ENCODE results near the gene PHKA2.

PHKA2 gene

GRCh38 chrX:18897611-18898010 lies 86.3 kb downstream of the PHKA2 start:
- TF ChIP-seq CTCF (IDR thresholded peaks at IDR 0.05): no peak

DNA sequence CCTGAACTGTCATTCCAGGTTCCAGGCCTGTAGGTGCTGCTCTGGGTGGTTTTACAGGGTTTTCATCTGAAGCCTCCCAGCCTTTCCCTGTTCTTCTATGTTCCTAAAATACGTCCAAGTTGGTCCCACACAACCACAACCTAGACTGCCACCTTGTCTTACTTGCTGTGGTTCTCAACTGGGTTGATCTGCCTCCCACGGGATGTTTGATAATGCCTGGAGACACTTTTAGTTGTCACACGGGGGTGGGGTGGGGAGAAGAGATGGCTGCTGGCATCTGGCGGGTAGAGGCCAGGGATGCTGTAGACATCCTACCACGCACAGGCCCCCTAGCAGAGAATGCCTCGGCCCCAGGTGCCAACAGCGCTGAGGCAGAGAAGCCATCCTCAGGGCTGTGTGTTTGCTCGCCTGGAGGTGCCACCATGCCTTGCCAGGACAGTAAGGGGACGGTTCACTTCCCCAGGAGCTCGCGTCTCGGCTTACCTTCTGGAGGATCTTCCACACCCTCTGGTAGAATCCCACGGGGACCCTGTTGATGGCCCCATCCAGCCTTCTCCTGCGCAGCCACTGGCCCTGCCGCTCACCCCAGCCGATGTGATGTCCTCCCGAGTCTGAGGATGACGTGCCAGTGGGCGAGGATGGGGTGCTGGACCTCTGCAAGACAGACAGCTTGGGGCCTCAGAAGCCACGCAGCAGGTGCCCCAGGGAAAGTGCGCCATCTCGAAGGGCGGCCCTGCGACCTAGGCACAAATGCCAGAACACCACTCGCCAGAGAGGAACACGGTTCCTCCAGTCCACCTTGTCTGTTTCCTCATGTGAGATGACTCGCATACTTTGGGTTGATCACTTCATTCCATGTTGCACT lies 87.0 kb downstream of the PHKA2 start:
- no peak for TF ChIP-seq CTCF (IDR thresholded peaks at IDR 0.05)

DNA sequence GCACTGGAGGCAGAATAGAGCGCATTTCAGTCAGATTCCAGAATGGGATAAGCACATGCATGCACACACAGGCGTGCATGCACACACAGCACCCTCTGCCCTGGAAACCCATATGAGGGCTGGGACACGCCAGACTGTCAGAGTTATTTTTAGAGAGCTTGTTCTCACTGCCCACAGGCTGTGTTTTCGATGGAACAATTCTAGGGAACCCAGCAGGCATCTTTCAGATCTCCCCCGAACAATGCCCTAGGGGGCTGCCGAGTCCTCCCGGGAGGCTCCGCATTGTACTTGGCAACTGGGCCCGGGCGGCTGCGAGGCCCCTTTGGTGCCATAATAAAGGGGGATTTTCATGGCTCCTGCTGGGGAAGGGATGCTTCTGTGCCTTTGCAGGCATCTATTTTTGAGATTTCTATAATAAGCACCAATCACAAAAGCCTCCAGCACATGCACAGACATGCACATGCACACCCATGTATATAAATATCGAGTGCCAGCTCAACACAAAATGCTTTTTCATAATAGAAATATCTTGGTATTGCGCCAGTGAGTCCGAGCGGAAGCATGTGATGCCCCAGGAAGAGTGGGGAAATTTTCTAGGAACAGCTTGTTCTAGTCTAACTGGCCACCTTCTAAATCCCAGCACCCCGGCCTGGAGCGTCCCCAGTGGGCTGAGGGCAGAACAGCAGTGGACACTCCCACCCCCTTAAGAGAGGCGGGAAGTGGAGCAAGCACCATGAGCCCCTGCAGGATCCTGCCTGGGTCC lies 88.5 kb downstream of the PHKA2 start:
- no peak for TF ChIP-seq CTCF (IDR thresholded peaks at IDR 0.05)

DNA sequence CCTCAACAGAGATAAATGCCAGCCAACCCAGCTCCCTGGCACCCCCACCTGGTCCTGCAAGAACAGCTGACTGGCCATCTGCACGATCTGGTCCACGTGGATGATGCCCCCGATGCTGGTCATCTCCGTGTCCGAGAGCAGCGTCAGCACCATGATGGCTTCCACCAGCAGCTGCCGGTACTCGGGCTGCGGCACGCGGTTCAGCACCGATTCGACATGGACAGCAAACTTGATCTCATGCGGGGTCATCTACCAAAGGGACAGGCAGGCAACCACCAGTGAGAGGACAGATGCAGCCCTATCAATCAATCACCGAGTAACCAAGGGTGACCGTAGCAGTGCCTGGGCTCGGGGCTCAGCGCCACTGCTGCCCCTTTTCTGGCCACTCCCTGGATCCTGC lies 89.8 kb downstream of the PHKA2 start:
- TF ChIP-seq CTCF (IDR thresholded peaks at IDR 0.05): no peak

GRCh38 chrX:18893536-18893935 lies 90.4 kb downstream of the PHKA2 start:
- no peak for TF ChIP-seq CTCF (IDR thresholded peaks at IDR 0.05)

- no peak for TF ChIP-seq CTCF (IDR thresholded peaks at IDR 0.05)
Measured at GRCh38 chrX:18892899-18893298, 91.0 kb downstream of the PHKA2 start.

GRCh38 chrX:18891548-18891945 lies 92.4 kb downstream of the PHKA2 start:
- TF ChIP-seq CTCF (IDR thresholded peaks at IDR 0.05): no peak

All from LNCAP (cell line).